ENCODE data around the gene CHKB.

The CHKB gene

GRCh38 chr22:50630376-50630775 is 47.7 kb upstream of the CHKB start:
- Histone ChIP-seq H3K4me3 (ENCODE audit: low read depth, low read length) (no peak overlapping the region), H3K36me3 (ENCODE audit: control insufficient read depth in 2 of 2, insufficient read depth in 1 of 2, low read length in 2 of 2) (peaks cover 0 to 5% of the 10 kb centered on the region in 2 experiments; a peak in 1 of 3 replicates), H3K9me3 (ENCODE audit: control insufficient read depth, insufficient read depth, low read depth, low read length) (no peaks in the 10 kb centered on the region), H3K4me1 (ENCODE audit: control insufficient read depth, insufficient read depth, low read length) (no peaks in the 10 kb centered on the region; the same call in 1 of the 2 replicates), H3K27ac (ENCODE audit: extremely low read depth, low read depth, low read length) (no peak overlapping the region)
- TF ChIP-seq ZFP37 (tag by site-specific recombination; IDR thresholded peaks at IDR 0.05) (no peak), PRDM10 (tag by site-specific recombination; IDR thresholded peaks at IDR 0.05) (no peak), ZNF248 (tag by site-specific recombination; IDR thresholded peaks at IDR 0.05) (no peak)
- POLR2A ChIA-PET, result interaction anchor here (0.6 kb wide), 1 partner anchor 11 kb away, joined by 3 read pairs; no protein-coding TSS in a partner anchor
- CTCF ChIA-PET, result interaction anchor here (0.7 to 1.1 kb wide), 4 partner anchors 11 to 105 kb away, joined by 3 to 7 read pairs (median 4); partner anchors contain the start of gene SCO2

GRCh38 chr22:50628543-50629134 is 46.0 kb upstream of the CHKB start:
- Histone ChIP-seq H3K27ac (ENCODE audit: extremely low read depth, low read depth, low read length) (no peak overlapping the region; the same call in 1 of the 2 replicates), H3K36me3 (ENCODE audit: control insufficient read depth in 2 of 2, insufficient read depth in 1 of 2, low read length in 2 of 2) (peaks cover 0 to 11% of the 10 kb centered on the region in 2 experiments; a peak in 1 of 3 replicates), H3K4me1 (ENCODE audit: control insufficient read depth, insufficient read depth, low read length) (no peaks in the 10 kb centered on the region; the same call in 1 of the 2 replicates), H3K4me3 (ENCODE audit: low read depth, low read length) (peak overlapping the region; percentile 52), H3K9me3 (ENCODE audit: control insufficient read depth, insufficient read depth, low read depth, low read length) (no peaks in the 10 kb centered on the region)
- ChIA-PET POLR2A (interaction anchor here (1.0 to 1.6 kb wide), 5 partner anchors 8 to 121 kb away, joined by 3 to 8 read pairs (median 4); partner anchors contain the start of genes LMF2, NCAPH2 and SYCE3), CTCF (interaction anchor here (0.7 to 1.3 kb wide), 3 partner anchors 12 to 62 kb away, joined by 3 read pairs; no protein-coding TSS in a partner anchor)
- TF ChIP-seq ZNF549 (tag by site-specific recombination; IDR thresholded peaks at IDR 0.05), result no peak
- 0 out of 2 replicates have a peak, but pooled peaks have one; percentile 28 for TF ChIP-seq ZNF266 (tag by site-specific recombination; IDR thresholded peaks at IDR 0.05; ENCODE audit: low read depth)
- TF ChIP-seq ZNF621 (tag by site-specific recombination; IDR thresholded peaks at IDR 0.05), result 0 out of 2 replicates have a peak, but pooled peaks have one; percentile 67
- TF ChIP-seq ZNF76 (tag by site-specific recombination; IDR thresholded peaks at IDR 0.05; ENCODE audit: borderline replicate concordance, low read depth), result no peak
- no peak for TF ChIP-seq ZNF426 (tag by site-specific recombination; IDR thresholded peaks at IDR 0.05)
- TF ChIP-seq ZNF23 (tag by site-specific recombination; IDR thresholded peaks at IDR 0.05; ENCODE audit: borderline replicate concordance), result no peak
- peak; percentile 45; the same call in 1 of the 2 replicates for TF ChIP-seq ZBTB17 (tag by site-specific recombination; IDR thresholded peaks at IDR 0.05)
- TF ChIP-seq SALL2 (tag by site-specific recombination; IDR thresholded peaks at IDR 0.05; ENCODE audit: borderline replicate concordance), result peak; percentile 17; the same call in 1 of the 2 replicates
- TF ChIP-seq, protein P1, sequence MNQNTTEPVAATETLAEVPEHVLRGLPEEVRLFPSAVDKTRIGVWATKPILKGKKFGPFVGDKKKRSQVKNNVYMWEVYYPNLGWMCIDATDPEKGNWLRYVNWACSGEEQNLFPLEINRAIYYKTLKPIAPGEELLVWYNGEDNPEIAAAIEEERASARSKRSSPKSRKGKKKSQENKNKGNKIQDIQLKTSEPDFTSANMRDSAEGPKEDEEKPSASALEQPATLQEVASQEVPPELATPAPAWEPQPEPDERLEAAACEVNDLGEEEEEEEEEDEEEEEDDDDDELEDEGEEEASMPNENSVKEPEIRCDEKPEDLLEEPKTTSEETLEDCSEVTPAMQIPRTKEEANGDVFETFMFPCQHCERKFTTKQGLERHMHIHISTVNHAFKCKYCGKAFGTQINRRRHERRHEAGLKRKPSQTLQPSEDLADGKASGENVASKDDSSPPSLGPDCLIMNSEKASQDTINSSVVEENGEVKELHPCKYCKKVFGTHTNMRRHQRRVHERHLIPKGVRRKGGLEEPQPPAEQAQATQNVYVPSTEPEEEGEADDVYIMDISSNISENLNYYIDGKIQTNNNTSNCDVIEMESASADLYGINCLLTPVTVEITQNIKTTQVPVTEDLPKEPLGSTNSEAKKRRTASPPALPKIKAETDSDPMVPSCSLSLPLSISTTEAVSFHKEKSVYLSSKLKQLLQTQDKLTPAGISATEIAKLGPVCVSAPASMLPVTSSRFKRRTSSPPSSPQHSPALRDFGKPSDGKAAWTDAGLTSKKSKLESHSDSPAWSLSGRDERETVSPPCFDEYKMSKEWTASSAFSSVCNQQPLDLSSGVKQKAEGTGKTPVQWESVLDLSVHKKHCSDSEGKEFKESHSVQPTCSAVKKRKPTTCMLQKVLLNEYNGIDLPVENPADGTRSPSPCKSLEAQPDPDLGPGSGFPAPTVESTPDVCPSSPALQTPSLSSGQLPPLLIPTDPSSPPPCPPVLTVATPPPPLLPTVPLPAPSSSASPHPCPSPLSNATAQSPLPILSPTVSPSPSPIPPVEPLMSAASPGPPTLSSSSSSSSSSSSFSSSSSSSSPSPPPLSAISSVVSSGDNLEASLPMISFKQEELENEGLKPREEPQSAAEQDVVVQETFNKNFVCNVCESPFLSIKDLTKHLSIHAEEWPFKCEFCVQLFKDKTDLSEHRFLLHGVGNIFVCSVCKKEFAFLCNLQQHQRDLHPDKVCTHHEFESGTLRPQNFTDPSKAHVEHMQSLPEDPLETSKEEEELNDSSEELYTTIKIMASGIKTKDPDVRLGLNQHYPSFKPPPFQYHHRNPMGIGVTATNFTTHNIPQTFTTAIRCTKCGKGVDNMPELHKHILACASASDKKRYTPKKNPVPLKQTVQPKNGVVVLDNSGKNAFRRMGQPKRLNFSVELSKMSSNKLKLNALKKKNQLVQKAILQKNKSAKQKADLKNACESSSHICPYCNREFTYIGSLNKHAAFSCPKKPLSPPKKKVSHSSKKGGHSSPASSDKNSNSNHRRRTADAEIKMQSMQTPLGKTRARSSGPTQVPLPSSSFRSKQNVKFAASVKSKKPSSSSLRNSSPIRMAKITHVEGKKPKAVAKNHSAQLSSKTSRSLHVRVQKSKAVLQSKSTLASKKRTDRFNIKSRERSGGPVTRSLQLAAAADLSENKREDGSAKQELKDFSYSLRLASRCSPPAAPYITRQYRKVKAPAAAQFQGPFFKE (tag by site-specific recombination; IDR thresholded peaks at IDR 0.05; ENCODE audit: borderline replicate concordance), result 0 out of 2 replicates have a peak, but pooled peaks have one; percentile 73
- TF ChIP-seq ZNF747 (tag by site-specific recombination; IDR thresholded peaks at IDR 0.05), result no peak
- TF ChIP-seq ZNF223 (tag by site-specific recombination; IDR thresholded peaks at IDR 0.05), result peak; percentile 28; the same call in 1 of the 2 replicates
- TF ChIP-seq, protein P2, sequence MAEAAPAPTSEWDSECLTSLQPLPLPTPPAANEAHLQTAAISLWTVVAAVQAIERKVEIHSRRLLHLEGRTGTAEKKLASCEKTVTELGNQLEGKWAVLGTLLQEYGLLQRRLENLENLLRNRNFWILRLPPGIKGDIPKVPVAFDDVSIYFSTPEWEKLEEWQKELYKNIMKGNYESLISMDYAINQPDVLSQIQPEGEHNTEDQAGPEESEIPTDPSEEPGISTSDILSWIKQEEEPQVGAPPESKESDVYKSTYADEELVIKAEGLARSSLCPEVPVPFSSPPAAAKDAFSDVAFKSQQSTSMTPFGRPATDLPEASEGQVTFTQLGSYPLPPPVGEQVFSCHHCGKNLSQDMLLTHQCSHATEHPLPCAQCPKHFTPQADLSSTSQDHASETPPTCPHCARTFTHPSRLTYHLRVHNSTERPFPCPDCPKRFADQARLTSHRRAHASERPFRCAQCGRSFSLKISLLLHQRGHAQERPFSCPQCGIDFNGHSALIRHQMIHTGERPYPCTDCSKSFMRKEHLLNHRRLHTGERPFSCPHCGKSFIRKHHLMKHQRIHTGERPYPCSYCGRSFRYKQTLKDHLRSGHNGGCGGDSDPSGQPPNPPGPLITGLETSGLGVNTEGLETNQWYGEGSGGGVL (tag by site-specific recombination; IDR thresholded peaks at IDR 0.05), result peak; percentile 55
- 0 out of 2 replicates have a peak, but pooled peaks have one; percentile 49 for TF ChIP-seq KLF7 (tag by site-specific recombination; IDR thresholded peaks at IDR 0.05; ENCODE audit: borderline replicate concordance)
- TF ChIP-seq ZEB2 (tag by site-specific recombination; IDR thresholded peaks at IDR 0.05), result no peak
- peak; percentile 87 for TF ChIP-seq ZNF248 (tag by site-specific recombination; IDR thresholded peaks at IDR 0.05)
- TF ChIP-seq, protein P3, sequence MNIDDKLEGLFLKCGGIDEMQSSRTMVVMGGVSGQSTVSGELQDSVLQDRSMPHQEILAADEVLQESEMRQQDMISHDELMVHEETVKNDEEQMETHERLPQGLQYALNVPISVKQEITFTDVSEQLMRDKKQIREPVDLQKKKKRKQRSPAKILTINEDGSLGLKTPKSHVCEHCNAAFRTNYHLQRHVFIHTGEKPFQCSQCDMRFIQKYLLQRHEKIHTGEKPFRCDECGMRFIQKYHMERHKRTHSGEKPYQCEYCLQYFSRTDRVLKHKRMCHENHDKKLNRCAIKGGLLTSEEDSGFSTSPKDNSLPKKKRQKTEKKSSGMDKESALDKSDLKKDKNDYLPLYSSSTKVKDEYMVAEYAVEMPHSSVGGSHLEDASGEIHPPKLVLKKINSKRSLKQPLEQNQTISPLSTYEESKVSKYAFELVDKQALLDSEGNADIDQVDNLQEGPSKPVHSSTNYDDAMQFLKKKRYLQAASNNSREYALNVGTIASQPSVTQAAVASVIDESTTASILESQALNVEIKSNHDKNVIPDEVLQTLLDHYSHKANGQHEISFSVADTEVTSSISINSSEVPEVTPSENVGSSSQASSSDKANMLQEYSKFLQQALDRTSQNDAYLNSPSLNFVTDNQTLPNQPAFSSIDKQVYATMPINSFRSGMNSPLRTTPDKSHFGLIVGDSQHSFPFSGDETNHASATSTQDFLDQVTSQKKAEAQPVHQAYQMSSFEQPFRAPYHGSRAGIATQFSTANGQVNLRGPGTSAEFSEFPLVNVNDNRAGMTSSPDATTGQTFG (tag by site-specific recombination; IDR thresholded peaks at IDR 0.05; ENCODE audit: borderline replicate concordance), result peak; percentile 87; the same call in 1 of the 2 replicates
